Right kidney (tissue), 1 donor: ENCODE data around the gene TNFRSF14.
"Not testable (repeated sequence)": the region's sequence is repeated elsewhere in the genome, so short reads cannot be mapped to it uniquely, and the experiment has no call there.

ENCODE experiments used
- DNase-seq: peaks from one replicate; pipeline ENCODE4 v3.0.0-alpha.2; 2016

The TNFRSF14 gene

DNA sequence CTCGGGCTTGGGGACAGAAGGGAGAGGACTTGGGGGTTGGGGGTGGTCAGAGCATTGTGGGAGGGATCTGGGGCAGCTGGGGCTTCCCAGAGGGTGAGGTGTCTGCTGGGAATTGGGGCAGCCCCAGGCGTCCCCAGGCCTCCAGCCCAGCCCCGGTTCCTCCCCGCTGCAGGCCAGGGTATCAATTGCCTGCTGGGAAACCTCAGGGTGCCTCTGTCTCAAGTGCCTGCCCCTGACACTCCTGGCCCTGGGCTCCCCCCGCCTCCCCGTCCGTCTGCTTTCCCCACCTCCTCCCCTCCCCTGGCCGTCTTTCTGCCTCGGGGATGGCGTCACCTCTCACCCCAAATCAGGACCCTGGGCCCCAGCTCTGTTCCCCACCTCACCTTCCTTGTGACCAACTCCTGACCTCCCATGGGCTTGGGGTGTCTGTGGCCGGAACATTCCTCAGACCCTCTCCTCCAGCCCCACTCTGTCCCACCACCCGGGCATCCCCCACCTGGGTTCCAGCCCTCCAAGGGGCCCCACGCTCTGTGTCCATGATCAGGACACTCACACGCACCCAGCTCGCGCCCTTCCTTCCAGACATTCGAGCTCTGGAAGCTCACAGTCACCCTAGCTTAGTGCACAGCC, 12.1 kb downstream of the TNFRSF14 start:
- not testable (repeated sequence) for DNase-seq

- DNase-seq, result no peak
Observed at GRCh38 chr1:2569060-2569459, 12.9 kb downstream of the TNFRSF14 start.

DNA sequence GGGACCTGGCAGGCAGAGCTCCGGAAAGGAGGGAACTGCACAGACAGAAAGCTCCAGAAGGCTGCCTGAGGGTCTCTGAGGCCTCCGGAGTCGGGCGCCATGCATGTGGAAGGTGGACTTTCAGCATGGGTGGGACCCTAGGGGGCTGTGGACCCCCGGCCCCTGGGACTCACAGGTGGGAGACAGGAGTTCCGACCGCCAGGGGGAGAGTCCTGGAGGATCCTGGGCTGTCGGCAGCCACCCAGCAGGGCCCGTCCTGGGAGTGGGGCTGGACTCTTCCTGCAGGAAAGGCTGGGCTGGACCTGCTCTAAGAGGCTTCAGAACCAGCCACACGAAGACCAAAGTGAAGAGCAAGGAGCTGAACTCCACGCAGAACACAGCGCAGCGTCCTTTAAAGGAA, 13.5 kb downstream of the TNFRSF14 start:
- DNase-seq, result not testable (repeated sequence)

DNA sequence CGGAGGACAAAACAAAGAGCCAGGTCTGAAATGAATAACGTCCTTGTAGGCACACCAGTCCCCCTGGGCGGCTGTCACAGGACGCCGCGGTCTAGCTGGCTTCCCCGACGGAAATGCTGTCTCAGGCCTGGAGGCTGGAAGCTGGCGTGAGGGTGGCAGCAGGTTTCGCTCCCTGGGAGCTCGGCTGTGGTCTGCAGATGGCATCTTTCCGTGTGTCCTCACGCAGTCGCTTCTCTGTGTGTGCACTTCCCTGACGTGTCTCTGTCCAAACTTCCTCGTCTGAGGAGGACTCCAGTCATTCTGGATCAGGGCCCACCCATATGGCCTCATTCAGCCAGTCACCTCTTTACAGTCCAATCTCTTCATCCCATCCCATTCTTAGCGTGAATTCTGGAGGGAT, 14.2 kb downstream of the TNFRSF14 start:
- no peak for DNase-seq

DNA sequence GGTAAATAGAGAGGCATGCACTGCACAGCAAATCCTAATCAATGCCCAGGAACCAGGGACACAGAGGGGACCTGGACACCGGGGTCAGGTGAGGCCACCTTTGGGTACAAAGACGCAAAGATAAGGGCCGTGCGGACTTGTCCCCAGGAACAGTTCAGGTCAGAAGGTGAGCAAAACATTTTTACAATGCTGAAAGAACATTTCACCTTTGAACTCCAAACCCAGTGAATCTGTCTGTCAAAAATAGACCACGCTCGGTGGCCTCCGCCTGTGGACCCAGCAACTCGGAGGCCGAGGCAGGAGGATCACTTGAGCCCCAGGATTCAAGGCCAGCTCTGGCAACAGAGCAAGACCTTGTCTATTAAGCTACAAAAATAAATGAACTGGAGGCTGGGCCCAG, 15.2 kb downstream of the TNFRSF14 start:
- DNase-seq, result no peak

- no peak for DNase-seq
Observed at GRCh38 chr1:2573250-2573920, 17.2 kb downstream of the TNFRSF14 start.

- DNase-seq, result no peak
Observed at GRCh38 chr1:2574350-2574749, 18.2 kb downstream of the TNFRSF14 start.

DNA sequence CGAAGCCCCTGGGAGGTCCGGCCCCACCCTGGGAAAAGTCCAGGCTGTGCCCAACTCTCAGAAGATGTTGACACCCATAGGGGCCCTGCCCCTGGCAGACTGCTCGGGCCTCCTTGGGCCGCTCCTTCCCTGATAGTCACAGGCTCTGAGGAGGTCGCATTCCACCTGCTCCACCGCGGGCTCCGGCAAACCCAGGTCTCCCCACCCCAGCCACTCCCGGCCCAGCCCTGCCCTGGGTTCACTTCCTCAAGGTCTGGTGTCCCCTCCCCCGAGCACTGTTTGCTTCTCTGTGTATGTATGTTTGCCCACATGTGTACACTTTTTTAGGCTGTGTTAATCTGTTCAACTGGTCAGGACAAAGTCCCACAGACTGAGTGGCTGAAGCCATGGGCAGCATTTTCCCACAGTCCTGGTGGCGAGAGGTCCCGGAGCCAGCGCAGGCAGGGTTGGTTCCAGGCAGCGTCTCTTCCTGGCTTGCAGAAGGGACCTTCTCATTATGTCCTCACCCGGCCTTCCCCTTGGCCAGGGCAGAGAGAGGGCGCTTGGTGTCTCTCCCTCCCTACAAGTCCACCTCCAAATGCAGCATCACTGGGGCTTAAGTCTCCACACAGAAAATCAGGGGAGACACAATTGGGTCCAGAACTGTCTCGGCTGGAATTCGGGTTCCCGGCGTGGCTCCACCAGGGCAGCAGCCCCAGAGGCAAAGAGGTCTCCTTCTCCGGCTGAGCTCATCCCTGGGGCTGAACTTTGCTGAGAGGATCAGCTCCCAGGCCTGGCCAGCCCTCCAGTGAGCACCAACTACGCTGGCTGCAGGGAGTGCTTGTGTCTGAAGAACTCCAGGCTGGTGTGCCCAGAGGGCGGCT, 19.9 kb downstream of the TNFRSF14 start:
- no peak for DNase-seq

DNA sequence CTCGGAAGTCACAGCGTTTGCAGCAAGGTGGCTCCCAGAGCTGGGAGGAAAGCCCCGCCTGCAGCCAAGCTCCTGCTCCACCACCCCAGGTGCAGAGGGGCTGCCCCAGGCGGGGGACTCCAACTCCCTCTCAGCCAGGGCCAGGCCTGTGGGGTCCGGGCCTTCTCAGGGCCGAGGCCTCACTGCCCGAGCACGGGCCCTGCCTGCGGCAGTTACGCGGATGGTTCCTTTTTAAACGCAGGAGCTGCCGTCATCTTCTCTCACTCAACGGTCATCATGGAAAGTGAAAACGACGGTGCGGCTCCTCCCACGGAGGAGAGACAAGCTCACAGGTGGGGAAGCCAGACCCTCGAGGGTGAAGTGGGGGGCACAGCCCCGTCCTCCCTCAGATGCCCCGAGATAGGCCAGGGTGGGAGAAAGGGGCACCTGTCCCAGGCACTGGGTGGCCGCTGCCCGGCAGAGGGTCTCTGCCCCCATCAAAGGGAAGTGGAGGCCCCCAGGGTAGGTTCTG, 21.4 kb downstream of the TNFRSF14 start:
- DNase-seq, result not testable (repeated sequence)

DNA sequence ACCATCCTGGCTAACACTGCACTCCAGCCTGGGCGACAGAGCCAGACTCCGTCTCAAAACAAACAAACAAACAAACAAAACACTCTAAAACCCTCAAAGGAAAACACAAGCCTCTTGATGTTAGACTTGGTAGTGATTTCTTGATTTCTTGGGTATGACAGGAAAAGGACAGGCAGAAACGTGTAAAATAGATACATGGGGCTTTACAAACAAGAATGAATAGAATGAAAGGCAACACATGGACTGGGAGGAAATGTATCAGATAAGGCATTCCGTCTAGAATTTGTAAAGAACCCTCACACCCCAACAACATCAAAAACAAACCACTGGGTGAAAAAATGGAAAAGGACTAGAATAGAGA, 22.6 kb downstream of the TNFRSF14 start:
- no peak for DNase-seq

- no peak for DNase-seq
Observed at GRCh38 chr1:2580691-2581090, 24.5 kb downstream of the TNFRSF14 start.

GRCh38 chr1:2582391-2582790, 26.2 kb downstream of the TNFRSF14 start:
- no peak for DNase-seq

DNA sequence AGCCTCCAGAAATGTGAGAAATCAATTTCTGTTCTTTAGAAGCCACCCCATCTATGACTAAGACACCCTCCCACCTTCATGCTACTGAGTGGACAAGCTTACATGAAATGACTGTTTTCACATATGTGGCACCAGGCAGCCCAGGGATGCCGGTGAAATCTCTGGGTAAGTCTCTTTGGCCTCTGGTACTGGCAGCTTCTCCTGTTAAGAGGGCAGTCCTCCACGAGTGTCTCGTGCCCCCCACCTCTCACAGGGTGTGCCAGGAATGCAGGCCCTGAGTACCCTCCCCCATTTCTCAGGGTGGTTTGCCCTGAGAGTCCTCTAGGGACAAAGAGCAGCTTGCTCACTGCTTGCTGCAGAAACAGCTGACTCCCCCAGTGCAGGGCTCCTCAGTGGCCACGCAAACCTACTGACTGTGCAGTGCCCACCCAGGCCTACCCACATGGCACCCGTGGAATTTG, 27.2 kb downstream of the TNFRSF14 start:
- DNase-seq, result no peak

DNA sequence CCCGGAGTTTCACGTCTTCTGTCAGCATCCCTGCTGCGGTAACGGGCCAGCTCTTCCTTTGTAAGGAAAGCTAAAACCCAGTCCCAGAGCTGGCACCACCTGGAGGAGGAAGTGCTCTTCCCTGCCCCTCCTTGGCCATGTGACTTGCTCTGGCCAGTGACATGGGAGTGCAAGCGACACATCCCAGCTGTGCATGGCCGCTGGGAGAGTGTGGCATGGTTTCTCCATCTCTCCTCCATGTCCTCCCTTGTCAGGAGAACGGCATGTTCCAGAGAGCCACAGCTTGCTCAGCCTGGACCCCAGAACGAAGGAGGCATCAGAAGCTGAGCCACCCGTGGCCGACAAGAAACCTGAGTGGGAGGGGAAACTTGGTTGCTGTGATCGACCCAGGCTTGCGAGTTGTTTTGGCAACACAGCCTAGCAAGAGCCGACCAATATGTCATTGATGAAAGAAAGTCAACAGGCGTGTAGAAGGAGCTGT, 27.7 kb downstream of the TNFRSF14 start:
- DNase-seq, result no peak

DNA sequence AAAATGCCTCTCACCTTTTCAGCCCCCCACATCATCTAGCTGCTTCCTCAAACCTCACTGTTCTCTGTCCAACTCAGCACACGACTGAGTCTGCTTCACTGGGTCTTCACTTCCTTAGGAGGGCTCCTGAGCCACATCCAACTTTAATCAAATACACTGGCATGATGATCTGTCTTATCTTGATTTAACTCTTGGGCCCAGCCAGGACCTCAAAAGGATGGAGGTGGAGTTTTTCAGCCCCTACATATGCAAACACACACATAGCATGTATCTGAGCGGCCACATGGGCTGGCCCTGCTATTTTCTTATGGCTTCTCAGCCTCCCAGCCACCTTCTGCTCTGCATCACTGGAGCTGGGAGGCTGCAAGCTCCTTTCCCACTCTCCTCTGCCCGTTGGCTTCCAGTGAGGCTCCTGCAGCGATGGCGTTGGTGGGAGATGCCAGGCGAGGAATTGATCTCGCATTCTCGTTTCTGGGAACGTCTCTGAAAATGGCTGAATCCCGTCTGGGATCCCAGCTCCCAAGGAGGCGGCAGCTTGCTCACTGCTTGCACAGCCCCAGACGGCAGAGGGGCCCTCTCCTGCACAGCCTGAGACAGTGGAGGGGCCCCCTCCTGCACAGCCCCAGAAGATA, 28.6 kb downstream of the TNFRSF14 start:
- no peak for DNase-seq

GRCh38 chr1:2585318-2586092, 29.3 kb downstream of the TNFRSF14 start:
- DNase-seq, result peak; percentile 82

DNA sequence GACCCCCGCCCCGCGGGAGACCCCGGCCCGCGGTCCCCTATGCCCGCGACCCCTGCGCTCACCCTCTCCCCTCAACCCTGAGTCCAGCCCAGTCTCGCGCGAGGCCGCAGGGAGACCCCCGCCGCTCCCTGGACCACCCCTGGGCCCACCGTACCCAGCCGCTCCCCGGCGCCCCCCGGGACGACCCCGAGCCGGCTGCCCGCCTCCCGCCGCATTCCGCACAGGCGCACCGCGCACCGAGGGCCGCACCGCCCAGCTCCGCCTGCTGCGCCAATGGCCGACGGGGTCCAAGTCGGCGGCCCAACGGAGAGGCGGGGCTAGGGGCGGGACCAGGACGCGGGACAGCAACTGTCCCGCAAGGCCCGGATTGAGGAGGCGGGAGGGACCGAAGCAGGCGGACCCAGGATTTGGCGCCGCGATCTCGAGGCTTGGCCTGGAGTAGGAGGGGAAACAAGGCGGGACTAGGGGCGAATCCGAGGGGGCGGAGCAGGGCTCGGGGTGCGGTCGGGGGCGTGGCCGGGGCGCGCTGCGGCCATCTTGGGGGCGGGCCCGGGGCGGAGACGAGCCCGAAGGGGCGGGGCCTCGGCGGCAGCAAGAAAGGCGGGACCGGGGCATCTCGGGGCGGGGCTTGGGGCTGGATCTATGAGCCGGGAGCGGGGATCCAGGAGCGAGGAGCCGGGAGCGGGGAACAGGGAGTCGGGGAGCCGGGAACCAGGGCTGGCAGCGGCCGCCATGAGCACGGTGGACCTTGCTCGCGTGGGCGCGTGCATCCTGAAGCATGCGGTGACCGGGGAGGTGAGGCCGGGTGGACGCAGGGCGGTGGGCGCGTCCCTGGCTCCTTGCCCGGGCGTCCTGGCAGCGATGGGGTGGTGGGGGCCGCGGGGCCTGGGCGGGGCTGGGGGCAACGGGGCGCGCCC, 30.2 kb downstream of the TNFRSF14 start, which contains the start of gene PRXL2B:
Gene PRXL2B, plus strand, starts transcription at position 624 of the 917 bp plus-strand sequence. Its CDS starts 109 bp downstream, at position 733.
- peak; percentile 88 for DNase-seq

GRCh38 chr1:2587071-2587859, 31.1 kb downstream of the TNFRSF14 start:
- peak; percentile 73 for DNase-seq

DNA sequence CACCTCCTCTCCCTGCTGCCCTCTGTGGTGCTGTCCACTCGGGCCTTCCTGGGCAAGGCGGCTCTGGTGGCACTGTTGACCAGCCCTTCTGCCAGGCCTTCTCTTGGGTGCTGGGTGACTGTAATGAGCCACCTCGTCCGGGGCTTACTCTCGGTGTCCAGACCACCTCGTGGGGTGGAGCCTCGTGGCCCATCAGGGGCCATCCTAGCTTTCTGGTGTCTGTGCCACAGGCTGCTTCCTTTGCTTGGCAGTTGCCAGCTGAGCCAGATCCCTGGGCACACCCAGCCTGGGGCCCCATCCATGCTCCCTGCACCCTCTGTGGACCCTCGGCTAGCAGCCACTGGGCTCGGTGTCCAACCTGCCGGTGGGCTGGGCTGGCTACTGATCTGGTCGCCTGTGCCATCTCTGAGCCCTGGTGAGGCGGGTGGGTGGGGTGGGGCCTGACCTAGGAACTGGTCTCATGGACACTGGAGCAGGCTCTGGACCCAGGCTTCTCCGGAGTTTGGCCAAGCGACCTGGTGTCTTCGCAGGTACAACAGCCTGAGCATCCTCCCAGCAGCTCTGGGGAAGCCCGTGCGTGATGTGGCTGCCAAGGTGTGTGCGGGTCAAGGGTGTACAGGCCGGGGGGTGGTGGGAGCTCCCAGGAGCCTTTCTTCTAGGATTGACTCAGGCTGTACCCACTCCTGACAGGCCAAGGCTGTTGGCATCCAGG, 31.8 kb downstream of the TNFRSF14 start:
- no peak for DNase-seq
